Peyer's patch (tissue), 4 donors: ENCODE results near the gene POU6F2. TPM values are rescaled to one million over a fixed set of nuclear protein-coding genes. Genes with fewer than 3 reads are reported as not detected.

ENCODE experiments used
- DNase-seq, 3 donors: peaks; one replicate each; pipeline ENCODE4 v3.0.0-alpha.2; 2017 to 2019
- H3K27ac ChIP-seq, 4 donors: fragments of 200-600 bp; sonication (generic); one replicate each; pipeline ENCODE4 v1.5.1; 2016 to 2019
- H3K27me3 ChIP-seq, 2 donors: fragments of 200-600 bp; sonication (generic); one replicate each; pipeline ENCODE4 v1.5.1; 2019
- H3K36me3 ChIP-seq, 3 donors: fragments of 200-600 bp; sonication (generic); one replicate each; pipeline ENCODE4 v1.5.1; 2016 to 2019
- H3K4me1 ChIP-seq, 4 donors: fragments of 200-600 bp; sonication (generic); one replicate each; pipeline ENCODE4 v1.5.1; 2016 to 2019
- H3K4me3 ChIP-seq, 4 donors: fragments of 200-600 bp; sonication (generic); 1 replicate in 3 of 4; 2 replicates in 1 of 4; pipeline ENCODE4 v1.5.1; 2016 to 2019; ENCODE audit warnings: mild to moderate bottlenecking in 1 of 4
- H3K9me3 ChIP-seq, 4 donors: fragments of 200-600 bp; sonication (generic); one replicate each; pipeline ENCODE4 v1.5.1; 2016 to 2019; ENCODE audit warnings: mild to moderate bottlenecking in 1 of 4
- POLR2A ChIP-seq, 2 donors: fragments of 450-650 bp; IDR thresholded peaks; one replicate each; pipeline ENCODE4 v1.5.1; 2017; ENCODE audit warnings: antibody characterized with exemption in 2 of 2, mild to moderate bottlenecking in 2 of 2, moderate library complexity in 2 of 2
- total RNA-seq, 4 donors: library from RNA; depleted of rRNA; stranded (reverse); fragments of >200 nt; gene quantifications; one replicate each; pipeline ENCODE4 v1.1.0, GENCODE V29; 2016
- TF ChIP-seq, protein P1 (sequence below), 6 experiments: fragments of 450-650 bp in 4 of 6; fragments of 200-600 bp in 2 of 6; sonication (generic) in 1 of 6; IDR thresholded peaks; one replicate each; pipeline ENCODE4 v1.5.1; 2017 to 2019; ENCODE audit warnings: antibody characterized with exemption in 6 of 6, mild to moderate bottlenecking in 3 of 6, moderate library complexity in 1 of 6

Gene POU6F2
- total RNA-seq, 4 donors from 2014 or later: 0.80 to 1.3 (median 1.2) TPM; not detected in 1

GRCh38 chr7:39084349-39084748 is 106.6 kb downstream of the POU6F2 start:
- DNase-seq: no peak
- Histone ChIP-seq H3K4me1 (no peaks in the 10 kb centered on the region), H3K4me3 (no peak overlapping the region), H3K9me3 (no peaks in the 10 kb centered on the region), H3K27ac (no peak overlapping the region), H3K36me3 (no peaks in the 10 kb centered on the region), H3K27me3 (no peaks in the 10 kb centered on the region)
- TF ChIP-seq POLR2A (IDR thresholded peaks at IDR 0.05): no peak
- TF ChIP-seq, protein P1, sequence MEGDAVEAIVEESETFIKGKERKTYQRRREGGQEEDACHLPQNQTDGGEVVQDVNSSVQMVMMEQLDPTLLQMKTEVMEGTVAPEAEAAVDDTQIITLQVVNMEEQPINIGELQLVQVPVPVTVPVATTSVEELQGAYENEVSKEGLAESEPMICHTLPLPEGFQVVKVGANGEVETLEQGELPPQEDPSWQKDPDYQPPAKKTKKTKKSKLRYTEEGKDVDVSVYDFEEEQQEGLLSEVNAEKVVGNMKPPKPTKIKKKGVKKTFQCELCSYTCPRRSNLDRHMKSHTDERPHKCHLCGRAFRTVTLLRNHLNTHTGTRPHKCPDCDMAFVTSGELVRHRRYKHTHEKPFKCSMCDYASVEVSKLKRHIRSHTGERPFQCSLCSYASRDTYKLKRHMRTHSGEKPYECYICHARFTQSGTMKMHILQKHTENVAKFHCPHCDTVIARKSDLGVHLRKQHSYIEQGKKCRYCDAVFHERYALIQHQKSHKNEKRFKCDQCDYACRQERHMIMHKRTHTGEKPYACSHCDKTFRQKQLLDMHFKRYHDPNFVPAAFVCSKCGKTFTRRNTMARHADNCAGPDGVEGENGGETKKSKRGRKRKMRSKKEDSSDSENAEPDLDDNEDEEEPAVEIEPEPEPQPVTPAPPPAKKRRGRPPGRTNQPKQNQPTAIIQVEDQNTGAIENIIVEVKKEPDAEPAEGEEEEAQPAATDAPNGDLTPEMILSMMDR (IDR thresholded peaks at IDR 0.05): no peak

DNA sequence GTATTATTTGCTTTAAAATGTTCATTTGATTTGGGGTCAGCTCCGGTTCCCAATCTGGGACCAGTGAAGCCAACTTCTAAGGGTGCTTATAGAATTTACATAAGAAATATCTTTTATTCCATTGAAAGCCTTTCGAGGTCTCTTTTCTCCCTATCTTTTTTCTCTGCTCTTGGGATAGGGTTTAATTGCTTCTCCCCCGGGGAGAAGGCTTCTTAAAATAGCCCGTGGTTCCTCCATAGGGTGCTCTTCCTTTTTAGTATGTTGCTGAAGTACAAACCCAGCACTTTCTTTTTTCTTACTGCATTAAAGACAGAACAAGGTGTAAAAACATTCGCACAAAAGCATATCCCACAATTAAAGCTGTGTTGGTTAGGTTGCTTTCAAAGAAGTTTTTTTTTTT is 107.5 kb downstream of the POU6F2 start:
- H3K4me1 ChIP-seq: no peaks in the 10 kb centered on the region
- TF ChIP-seq, protein P1 (IDR thresholded peaks at IDR 0.05): no peak
- TF ChIP-seq POLR2A (IDR thresholded peaks at IDR 0.05): no peak
- no peak for DNase-seq
- H3K36me3 ChIP-seq: no peaks in the 10 kb centered on the region
- no peak overlapping the region for H3K4me3 ChIP-seq
- no peaks in the 10 kb centered on the region for H3K9me3 ChIP-seq
- no peaks in the 10 kb centered on the region for H3K27me3 ChIP-seq
- no peak overlapping the region for H3K27ac ChIP-seq

GRCh38 chr7:39085590-39086049 is 107.9 kb downstream of the POU6F2 start:
- TF ChIP-seq, protein P1 (IDR thresholded peaks at IDR 0.05): no peak
- TF ChIP-seq POLR2A (IDR thresholded peaks at IDR 0.05): no peak
- DNase-seq: no peak

GRCh38 chr7:39086638-39087360 is 109.1 kb downstream of the POU6F2 start:
- no peaks in the 10 kb centered on the region for H3K4me1 ChIP-seq
- H3K27me3 ChIP-seq: no peaks in the 10 kb centered on the region
- H3K36me3 ChIP-seq: no peaks in the 10 kb centered on the region
- TF ChIP-seq POLR2A (IDR thresholded peaks at IDR 0.05): no peak
- TF ChIP-seq, protein P1 (IDR thresholded peaks at IDR 0.05): no peak
- no peak overlapping the region for H3K4me3 ChIP-seq
- no peaks in the 10 kb centered on the region for H3K9me3 ChIP-seq
- DNase-seq: no peak
- no peak overlapping the region for H3K27ac ChIP-seq

More at GRCh38 chr7:39085590-39086049, 107.9 kb downstream of the POU6F2 start:
- no peaks in the 10 kb centered on the region for H3K9me3 ChIP-seq
- H3K36me3 ChIP-seq: no peaks in the 10 kb centered on the region
- no peaks in the 10 kb centered on the region for H3K4me1 ChIP-seq
- H3K27me3 ChIP-seq: no peaks in the 10 kb centered on the region
- H3K27ac ChIP-seq: no peak overlapping the region
- no peak overlapping the region for H3K4me3 ChIP-seq

DNA sequence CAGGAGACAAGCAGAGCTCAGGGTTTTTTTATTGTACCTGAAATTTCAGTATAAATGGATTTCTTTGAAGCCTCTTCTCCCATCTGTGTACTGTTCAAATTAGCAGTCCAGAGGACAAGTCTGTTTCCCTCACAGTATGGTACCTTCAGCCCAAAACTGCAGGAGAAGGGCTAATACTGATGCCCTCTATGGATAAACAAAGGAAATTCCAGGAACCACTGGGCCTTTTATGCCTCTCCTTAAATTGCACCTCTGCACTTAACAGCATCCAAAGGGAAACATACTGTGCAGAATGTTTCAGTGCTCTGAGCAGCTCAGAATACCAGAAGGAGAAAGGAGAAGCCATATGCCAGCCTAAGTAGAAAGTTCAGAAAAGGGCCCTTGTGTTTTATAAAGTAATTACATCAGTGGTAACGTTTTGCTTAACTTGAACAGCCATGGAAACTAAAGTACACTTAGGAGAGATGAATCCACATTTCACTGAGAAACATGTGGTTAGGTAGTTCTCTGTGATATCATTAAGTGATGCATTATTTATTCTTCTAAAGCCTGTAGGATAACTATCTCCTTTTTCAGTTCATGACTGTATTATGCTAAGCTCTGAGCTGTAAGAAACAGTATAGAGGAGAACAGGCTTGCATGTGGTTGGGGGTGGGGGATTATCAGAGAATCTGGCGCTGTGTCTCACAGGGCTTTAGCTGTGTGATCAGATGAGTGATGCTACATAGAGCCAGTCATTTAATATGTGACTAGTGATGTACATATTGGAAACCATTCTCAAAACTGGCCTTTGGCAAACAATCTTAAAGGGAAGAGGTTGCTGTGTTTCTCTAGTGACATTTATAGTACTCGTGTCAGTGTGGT is 111.3 kb downstream of the POU6F2 start:
- no peak for DNase-seq

More for the DNA sequence above, 111.3 kb downstream of the POU6F2 start:
- TF ChIP-seq POLR2A (IDR thresholded peaks at IDR 0.05): no peak
- TF ChIP-seq, protein P1 (IDR thresholded peaks at IDR 0.05): no peak
- no peaks in the 10 kb centered on the region for H3K36me3 ChIP-seq
- H3K27me3 ChIP-seq: no peaks in the 10 kb centered on the region
- no peak overlapping the region for H3K4me3 ChIP-seq
- H3K4me1 ChIP-seq: no peaks in the 10 kb centered on the region
- no peak overlapping the region for H3K27ac ChIP-seq
- no peaks in the 10 kb centered on the region for H3K9me3 ChIP-seq
